ENCODE results near the gene PNMA6E.

- TF ChIP-seq CTCF (IDR thresholded peaks at IDR 0.05): peak; percentile 46 to 72 (median 62)
- TF ChIP-seq POLR2AphosphoS5 (IDR thresholded peaks at IDR 0.05): no peak
- TF ChIP-seq POLR2A (IDR thresholded peaks at IDR 0.05): no peak
Observed at GRCh38 chrX:153400146-153401132, 711 bp downstream of the PNMA6E start.

Data from upper lobe of left lung (tissue), 4 donors.